NB4 (cell line): ENCODE measurements around the gene FBXO15.

Experiments
- MYC ChIP-seq: IDR thresholded peaks from 2 replicates; pipeline ENCODE4 v1.6.1; 2011; ENCODE audit warnings: low read depth, low read length
- POLR2A ChIP-seq: IDR thresholded peaks from 2 replicates; pipeline ENCODE4 v1.6.1; 2011; ENCODE audit warnings: mild to moderate bottlenecking; ENCODE audit not compliant: insufficient read length; ENCODE audit errors: extremely low read depth
- TF ChIP-seq, protein P1 (sequence below): IDR thresholded peaks from one replicate; pipeline ENCODE4 v1.5.1; 2012; ENCODE audit warnings: low read depth, low read length
- TF ChIP-seq, protein P2 (sequence below): IDR thresholded peaks from 2 replicates; pipeline ENCODE4 v1.6.1; 2011; ENCODE audit warnings: low read depth, low read length

DNA sequence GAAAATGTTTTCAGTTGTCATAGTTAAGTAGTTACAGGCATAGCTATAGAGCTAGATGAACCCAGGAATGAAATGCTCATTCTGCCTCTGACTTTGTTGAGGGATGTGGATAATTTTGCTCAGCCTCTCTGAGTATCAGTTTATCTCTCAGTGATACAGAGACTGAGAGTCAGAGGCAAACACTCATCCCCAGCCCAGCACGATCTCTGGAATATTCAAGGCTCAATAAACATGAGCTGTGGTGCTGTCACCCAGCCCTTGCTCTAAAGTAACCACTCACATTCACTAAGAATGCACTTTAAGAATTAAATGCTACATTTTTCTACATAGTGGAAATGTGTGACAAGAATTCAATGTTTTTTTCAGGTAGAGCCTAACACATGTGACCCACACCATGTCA, 31.2 kb upstream of the FBXO15 start:
- TF ChIP-seq, protein P1, sequence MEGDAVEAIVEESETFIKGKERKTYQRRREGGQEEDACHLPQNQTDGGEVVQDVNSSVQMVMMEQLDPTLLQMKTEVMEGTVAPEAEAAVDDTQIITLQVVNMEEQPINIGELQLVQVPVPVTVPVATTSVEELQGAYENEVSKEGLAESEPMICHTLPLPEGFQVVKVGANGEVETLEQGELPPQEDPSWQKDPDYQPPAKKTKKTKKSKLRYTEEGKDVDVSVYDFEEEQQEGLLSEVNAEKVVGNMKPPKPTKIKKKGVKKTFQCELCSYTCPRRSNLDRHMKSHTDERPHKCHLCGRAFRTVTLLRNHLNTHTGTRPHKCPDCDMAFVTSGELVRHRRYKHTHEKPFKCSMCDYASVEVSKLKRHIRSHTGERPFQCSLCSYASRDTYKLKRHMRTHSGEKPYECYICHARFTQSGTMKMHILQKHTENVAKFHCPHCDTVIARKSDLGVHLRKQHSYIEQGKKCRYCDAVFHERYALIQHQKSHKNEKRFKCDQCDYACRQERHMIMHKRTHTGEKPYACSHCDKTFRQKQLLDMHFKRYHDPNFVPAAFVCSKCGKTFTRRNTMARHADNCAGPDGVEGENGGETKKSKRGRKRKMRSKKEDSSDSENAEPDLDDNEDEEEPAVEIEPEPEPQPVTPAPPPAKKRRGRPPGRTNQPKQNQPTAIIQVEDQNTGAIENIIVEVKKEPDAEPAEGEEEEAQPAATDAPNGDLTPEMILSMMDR = no peak
- TF ChIP-seq POLR2A (no peak), MYC (no peak)
- TF ChIP-seq, protein P2, sequence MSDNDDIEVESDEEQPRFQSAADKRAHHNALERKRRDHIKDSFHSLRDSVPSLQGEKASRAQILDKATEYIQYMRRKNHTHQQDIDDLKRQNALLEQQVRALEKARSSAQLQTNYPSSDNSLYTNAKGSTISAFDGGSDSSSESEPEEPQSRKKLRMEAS = no peak
